ENCODE measurements around the gene STMN3. TPM values are rescaled to one million over a fixed set of nuclear protein-coding genes. Genes with fewer than 3 reads are reported as not detected.
"Not testable (repeated sequence)": the region's sequence is repeated elsewhere in the genome, so short reads cannot be mapped to it uniquely, and the experiment has no call there.

The STMN3 gene
- polyA plus RNA-seq, 3 donors: 10.6 to 16.9 (median 12.6) TPM

DNA sequence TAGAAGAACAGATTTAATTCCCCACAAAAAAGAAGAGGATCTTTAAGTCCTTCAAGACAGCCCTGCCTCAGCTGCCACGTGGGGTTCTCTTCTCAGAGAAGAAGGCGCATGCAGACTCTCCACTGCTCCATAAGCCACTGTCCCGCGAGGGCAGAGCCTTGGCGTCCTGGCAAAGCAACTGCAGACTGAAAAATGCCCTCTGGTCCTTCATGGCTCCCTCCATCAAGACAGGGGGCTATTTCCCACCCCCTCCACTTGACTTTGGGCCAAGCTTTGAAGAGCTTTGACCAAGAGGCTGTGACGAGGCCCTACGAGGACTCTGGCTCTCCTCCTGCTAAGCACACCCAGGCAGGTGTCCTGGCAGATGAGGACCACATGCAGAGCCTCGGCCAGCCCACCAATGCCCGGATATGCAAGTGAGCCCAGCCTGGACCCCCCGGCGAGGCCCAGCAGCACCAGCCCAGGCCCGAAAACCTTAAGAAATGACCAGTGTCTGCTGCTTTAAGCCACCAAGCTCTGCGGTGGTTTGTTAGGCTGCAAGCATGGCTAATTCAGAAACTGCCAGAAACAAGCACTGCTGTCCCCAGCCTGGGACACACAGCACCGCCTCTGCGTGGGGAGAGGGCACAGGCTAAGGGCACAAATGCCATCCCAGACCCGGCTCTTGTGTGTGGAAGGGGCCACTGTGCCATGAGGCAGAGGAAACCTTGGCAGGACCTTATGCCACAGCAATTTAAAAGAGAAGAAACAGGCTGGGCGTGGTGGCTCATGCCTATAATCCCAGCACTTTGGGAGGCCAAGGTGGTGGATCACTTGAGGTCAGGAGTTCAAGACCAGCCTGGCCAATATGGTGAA is 42.4 kb downstream of the STMN3 start:
- H3K27ac ChIP-seq (ENCODE audit: low read depth, low read length): no peak overlapping the region
- 90 to 93% (median 92%) methylated on average over 17 of the region's 17 CpGs for WGBS, 3 donors

DNA sequence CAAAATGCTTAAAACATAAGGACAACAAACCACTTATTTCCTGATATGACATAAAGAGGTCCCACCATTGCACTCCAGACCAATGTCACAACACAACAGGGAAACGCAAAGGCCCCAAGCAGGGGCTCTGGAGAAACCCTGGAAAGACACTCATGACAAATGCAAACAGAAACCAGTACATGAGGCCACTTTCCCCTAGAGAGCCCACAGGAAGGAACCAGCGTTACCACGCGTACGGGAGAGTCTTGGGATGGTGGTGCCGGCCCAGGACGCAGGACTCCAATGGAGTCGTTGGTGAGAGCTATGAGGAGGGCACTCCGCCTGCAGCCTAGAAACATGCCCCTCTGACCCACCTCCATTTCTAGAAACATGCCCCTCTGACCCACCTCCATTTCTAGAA is 46.5 kb downstream of the STMN3 start:
- WGBS, 3 donors: 48 to 84% (median 62%) methylated on average over 9 of the region's 9 CpGs

DNA sequence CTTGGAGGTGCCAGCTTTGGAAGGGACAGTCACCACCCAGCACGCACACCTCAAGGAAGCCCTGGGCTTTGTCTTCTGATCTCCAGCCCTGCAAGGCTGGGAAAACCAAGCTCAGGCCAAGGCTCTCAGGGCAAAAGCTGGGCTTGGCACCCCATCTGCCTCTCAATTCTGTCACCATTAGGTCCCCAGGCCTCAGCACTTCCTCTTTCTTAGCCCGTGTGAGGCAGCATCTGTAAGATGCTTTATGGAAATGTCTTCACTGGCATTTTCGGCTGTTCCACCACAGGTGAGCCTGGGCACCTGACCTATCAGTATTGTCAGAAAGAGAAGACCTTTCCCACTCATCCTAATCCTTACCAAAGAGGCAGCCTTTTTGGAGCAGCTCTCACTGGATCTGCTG is 50.9 kb downstream of the STMN3 start:
- WGBS, 3 donors: 76 to 83% (median 79%) methylated on average over 3 of the region's 3 CpGs

More for the DNA sequence above, 46.5 kb downstream of the STMN3 start:
- no peak overlapping the region for H3K27ac ChIP-seq (ENCODE audit: low read depth, low read length)

DNA sequence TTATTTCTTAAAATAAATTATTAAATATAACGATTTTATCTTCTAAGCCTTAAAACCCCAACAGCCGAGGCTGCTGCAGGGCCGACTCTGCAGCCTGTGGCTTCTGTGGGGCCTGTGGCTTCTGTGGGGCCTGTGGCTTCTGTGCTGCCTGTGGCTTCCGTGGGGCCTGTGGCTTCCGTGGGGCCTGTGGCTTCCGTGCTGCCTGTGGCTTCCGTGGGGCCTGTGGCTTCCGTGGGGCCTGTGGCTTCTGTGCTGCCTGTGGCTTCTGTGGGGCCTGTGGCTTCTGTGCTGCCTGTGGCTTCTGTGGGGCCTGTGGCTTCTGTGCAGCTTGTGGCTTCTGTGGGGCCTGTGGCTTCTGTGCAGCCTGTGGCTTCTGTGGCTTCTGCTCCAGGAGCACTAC is 51.5 kb downstream of the STMN3 start:
- H3K27ac ChIP-seq (ENCODE audit: low read depth, low read length): not testable (repeated sequence)
- 52 to 73% (median 73%) methylated on average over 4 to 8 of the region's 8 CpGs for WGBS, 3 donors

More for the DNA sequence above, 50.9 kb downstream of the STMN3 start:
- H3K27ac ChIP-seq (ENCODE audit: low read depth, low read length): no peak overlapping the region

DNA sequence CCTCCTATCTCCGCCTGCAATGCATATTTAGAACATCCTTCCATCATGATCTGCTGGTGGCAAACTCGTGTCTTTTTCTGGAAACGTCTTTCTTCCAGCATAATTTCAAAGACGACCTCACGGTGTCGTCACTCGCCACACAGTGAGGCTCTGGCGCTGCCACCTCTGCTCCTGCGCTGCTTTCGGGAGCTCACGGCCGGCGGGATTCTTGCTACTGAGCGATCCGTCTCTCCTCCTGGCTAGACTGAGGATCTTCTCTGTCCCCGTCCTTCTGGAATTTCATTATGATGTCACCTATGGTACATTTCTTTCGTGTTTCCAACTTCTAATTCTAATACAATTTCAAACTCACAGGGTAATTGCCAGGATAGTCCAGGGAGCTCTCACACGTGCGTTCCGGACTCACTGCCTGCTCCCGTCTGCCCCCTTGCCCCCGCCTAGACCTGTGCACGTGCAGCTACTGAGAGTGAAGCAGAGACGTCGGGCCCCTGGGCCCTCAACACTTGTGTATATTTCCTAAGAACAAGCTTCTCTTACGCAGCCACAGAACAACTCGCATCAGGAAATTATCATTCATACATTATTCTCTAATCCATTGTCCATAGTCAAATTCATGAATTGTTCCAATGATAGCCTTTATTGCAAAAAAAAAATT is 53.7 kb downstream of the STMN3 start:
- WGBS, 3 donors: 91 to 95% (median 95%) methylated on average over 27 of the region's 27 CpGs
- H3K27ac ChIP-seq (ENCODE audit: low read depth, low read length): no peak overlapping the region

DNA sequence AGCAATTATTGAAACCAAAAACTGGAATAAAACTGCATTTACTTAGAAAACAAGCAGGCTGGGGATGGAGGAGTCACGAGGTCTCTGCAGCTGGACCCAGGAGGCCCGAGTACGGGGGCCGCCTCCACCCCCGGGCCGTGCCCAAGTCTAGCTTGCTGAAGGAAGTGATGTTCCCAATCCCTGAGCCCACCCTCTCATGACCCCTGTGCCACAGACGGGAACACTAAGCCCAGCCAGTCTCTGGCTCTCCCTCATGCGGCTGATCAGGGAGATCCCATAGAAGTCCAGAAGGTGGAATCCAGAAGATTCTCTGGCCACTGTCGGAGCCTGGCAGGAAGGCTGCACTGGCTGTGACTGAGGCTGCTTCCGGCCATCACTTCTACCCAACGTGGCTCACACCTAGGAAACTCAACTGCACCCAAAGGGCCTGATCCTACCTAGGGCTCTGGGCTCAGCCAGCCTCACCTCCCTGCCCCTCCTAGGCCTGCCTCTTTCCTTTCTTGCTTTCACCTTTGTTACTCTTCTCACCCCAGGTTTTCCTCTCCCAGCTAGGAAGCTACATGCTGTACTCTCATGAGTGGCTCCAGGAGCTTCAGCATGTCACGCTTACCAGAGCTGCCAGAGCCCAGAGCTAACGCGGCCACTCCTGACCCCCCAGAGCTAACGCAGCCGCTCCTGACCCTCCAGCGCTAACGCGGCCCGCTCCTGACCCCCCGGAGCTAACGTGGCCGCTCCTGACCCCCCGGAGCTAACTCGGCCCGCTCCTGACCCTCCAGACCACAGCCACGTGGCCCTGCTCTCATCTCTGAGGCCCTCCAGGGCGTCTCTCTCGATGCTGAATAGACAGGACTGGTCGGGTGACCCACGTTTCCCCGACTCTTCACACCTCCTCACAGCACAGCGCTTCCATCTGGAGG is 54.5 kb downstream of the STMN3 start:
- 90 to 92% (median 92%) methylated on average over 31 to 33 of the region's 33 CpGs for WGBS, 3 donors

DNA sequence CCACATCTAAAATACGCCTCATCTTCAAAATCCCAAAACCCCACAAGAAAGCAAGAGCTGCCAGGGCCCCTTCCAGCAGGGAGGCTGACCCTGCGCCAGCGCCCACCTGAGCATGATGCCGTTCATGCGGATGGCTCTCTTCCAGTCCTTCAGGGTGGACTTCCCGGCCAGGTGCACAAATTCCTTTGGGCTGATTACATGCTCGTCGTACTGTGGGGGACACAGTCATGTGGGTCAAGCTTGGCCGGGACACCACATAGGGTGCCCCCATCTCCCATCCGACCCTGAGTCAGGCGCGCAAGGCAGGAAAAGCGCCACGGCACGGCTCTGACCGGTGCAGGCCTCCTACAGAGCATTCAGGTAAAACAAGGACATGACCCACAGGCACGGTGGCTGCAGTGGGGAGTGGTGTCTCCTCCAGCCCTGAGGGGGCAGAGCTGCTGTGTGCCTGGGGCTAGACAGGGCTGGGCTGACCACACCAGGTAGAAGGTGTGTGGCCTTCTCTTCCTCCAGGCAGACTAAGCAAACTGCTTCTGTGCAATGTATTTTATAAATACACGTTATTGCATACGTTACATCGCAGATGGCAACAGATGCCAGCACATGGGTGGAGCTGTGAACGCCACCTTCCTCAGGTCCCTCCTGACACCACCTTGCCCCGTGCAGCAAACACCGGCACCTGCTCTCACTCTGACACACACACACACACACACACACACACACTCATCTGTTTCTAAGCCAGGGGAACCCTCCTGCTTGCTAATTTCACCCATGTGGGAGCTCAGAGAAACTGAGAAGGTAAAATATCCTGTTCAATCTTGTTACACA is 55.4 kb downstream of the STMN3 start:
- WGBS, 3 donors: 86 to 93% (median 92%) methylated on average over 23 of the region's 23 CpGs
- no peak overlapping the region for H3K27ac ChIP-seq (ENCODE audit: low read depth, low read length)

More for the DNA sequence above, 54.5 kb downstream of the STMN3 start:
- H3K27ac ChIP-seq (ENCODE audit: low read depth, low read length): no peak overlapping the region

DNA sequence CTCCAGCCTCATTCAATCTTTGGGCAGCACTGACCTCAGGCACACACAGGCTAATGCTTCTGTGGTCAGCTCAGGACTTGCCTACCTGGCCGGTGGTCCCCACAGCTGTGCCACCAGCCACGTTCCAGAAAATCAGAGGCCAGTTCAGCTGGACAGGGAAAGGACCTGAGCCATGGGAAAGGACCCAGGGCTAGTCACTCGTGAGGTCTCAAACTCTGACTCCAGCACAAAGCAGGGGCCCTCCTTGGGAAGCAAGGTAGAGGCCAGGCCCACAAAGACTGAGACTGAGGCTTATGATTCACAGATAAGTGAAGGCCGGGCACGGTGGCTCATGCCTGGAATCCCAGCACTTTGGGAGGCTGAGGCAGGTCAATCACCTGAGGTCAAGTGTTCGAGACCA is 56.8 kb downstream of the STMN3 start:
- no peak overlapping the region for H3K27ac ChIP-seq (ENCODE audit: low read depth, low read length)
- 91 to 94% (median 94%) methylated on average over 6 of the region's 6 CpGs for WGBS, 3 donors

DNA sequence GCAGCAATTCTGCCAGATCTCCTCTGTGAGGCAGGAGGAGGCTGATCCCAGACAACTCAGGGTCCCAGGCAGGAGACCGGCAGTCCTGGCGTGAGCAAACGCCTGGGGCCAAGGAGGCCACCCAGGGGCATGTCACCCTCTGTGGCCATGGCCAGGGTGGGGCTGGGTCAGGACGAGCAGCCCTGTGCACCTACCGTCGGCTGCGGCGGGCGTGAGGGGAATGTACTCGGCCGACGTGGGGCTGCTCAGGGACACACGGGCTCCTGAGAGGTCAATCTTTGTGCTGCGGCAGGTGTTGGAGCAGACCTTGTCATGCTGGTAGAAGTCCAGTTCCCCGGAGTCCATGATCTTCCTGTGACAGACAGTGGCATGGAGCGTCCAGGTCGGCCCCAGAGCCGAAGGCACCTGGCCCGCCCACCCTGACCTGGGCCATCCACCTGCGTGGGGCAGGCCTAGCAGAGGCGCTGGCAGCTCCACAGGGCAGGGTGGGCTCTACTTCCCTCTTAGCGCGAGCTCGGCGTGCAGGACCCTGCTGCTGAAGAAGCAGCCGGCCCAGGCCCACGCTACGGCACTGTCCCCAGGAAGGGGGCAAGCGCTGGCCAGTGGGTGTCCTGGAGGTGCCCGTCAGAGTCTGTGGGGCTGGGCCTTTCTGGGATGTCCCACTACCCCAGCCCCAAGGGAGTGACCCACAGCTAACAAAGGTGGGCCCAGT is 57.7 kb downstream of the STMN3 start:
- H3K27ac ChIP-seq (ENCODE audit: low read depth, low read length): no peak overlapping the region

DNA sequence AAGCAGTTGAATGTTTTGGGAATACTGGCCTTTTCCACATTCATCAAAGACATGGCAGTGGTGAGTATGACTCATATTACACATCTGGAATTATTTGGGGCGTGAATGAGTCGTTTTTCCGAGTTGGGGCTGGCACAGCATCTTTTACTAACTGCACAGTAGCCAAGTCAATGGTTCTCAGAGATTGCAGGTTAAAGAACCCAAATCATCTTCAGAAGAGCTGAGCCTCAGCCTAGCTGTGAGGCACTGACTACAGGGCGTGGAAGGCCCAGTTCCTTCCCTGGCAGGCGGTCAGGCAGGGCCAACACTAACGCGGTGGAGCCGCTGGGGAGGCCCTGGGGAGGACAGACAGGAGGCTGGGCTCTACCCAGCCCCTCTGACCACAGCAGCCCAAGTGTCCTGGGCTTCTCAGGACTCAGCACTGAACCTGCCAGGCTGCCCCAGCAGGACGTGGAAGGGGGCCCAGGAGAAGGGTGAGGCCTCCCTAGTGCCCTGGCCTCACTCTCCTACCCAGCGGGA is 59.1 kb downstream of the STMN3 start:
- 70 to 87% (median 72%) methylated on average over 10 of the region's 10 CpGs for WGBS, 3 donors
- H3K27ac ChIP-seq (ENCODE audit: low read depth, low read length): no peak overlapping the region

More for the DNA sequence above, 57.7 kb downstream of the STMN3 start:
- 94 to 95% (median 94%) methylated on average over 28 to 30 of the region's 30 CpGs for WGBS, 3 donors

DNA sequence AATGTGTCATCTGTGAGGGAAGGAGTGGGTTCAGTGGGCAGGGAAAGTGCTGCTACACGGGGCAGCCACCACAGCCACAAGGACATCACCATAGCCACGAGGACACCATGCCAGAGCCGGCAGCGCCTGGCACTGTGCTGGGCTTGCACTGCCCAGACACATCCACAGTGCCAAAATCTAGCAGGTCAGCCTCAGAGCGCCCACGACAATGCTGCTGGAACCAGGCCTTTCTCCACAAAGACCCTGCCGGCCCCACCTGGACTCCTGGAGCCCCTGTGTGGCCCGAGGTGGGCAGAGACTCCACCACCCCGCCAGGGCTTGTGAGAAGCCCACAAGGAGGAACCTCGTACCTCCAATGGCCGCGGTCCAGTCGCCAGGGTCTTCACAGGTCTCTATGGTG is 60.6 kb downstream of the STMN3 start:
- WGBS, 3 donors: 94 to 97% (median 96%) methylated on average over 13 of the region's 13 CpGs

DNA sequence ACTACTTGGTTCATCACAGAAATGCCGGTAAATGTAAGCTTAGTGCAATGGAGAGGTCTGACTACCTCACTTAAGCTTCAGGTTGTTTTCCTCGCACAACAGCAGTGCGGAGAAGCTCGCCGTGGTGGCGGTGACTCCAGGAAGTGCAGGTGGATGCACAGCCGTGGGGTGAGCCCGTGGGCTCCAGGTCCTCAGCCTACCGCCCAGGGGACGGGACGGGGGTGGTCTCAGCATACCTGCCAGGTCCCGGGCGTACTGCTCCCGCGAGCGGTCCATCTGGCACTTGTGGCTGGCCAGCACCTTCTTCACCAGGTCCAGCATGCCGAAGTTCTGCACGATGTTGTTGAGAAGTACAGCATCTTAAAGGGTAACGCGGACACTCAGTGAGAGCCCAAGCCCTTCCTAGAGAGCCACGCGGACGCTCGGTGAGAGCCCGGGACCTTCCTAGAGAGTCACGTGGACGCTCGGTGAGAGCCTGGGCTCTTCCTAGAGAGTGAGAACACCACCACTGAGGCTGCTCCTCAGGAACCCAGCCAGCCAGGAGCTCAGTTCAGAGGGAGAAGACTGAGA is 61.4 kb downstream of the STMN3 start:
- H3K27ac ChIP-seq (ENCODE audit: low read depth, low read length): no peak overlapping the region
- 94 to 97% (median 95%) methylated on average over 28 of the region's 28 CpGs for WGBS, 3 donors

More for the DNA sequence above, 60.6 kb downstream of the STMN3 start:
- H3K27ac ChIP-seq (ENCODE audit: low read depth, low read length): no peak overlapping the region

DNA sequence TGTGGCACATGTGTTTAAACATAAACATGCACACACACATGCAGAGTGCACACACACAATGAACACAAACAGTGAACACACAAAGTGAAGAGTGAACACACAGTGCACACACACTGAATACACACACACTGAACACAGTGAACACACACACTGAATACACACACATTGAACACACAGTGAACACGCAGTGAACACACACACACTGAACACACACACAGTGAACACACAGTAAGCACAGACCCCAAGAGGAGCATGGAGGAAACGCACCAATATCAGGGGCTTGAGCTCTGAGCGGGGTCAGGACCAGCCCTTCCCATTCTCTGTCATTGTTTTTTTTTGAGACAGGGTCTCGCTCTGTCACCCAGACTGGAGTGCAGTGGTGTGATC is 62.1 kb downstream of the STMN3 start:
- no peak overlapping the region for H3K27ac ChIP-seq (ENCODE audit: low read depth, low read length)
- 92 to 100% (median 95%) methylated on average over 4 of the region's 4 CpGs for WGBS, 3 donors

DNA sequence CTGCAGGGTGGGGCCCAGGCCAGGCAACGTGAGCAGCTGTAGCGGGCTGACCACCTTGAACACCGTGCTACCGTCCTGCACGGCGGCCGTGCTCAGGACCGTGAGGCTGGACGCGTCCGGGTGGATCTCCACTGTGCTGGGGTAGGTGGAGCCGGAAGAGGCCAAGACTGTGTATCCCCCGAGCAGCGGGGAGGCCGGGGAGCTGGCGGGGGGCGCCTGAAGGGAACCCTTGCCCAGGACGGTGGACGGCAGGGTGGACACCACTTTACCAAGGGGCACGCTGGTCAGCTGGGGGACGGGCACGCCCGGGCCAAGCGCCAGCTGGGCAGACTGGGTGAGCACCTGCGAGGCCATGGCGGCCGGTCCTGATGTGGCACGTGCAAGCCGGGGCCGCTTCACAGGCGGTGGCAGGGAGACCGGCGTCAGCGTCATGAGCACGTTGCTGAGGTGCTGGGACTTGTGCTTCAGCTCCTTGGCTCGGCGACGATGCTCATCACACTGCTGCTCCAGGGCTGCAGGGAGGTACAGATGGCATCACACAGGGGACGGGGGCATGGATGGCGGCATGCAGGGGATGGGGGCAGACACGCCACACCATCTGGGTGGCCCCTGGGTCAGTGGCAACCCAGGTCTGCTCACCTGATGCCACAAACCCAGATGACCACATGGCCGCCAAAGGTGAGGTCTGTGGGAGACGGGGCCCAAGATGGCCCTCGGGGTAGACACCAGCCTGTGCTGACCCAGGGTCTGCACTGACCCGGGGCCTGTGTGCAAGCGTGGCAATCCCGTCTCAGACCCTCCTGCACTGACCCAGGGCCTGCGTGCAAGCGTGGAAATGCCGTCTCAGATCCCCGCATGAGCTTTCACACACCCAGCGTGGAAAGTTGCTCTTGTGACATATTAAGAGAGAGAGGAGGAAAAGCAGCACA is 62.7 kb downstream of the STMN3 start:
- WGBS, 3 donors: 92 to 94% (median 93%) methylated on average over 44 to 52 of the region's 52 CpGs
- H3K27ac ChIP-seq (ENCODE audit: low read depth, low read length): no peak overlapping the region

Data from adipose tissue (tissue), 3 donors.